Bladder microvascular endothelial cell (primary cell): ENCODE data around the gene CSRNP2. TPM values are rescaled to one million over a fixed set of nuclear protein-coding genes. Genes with fewer than 3 reads are reported as not detected.

Experiments
- total RNA-seq: library from RNA; depleted of rRNA; stranded (reverse); fragments of >200 nt; gene quantifications from 2 replicates; pipeline ENCODE4 v1.2.3, GENCODE V29; 2014

The CSRNP2 gene, protein sequence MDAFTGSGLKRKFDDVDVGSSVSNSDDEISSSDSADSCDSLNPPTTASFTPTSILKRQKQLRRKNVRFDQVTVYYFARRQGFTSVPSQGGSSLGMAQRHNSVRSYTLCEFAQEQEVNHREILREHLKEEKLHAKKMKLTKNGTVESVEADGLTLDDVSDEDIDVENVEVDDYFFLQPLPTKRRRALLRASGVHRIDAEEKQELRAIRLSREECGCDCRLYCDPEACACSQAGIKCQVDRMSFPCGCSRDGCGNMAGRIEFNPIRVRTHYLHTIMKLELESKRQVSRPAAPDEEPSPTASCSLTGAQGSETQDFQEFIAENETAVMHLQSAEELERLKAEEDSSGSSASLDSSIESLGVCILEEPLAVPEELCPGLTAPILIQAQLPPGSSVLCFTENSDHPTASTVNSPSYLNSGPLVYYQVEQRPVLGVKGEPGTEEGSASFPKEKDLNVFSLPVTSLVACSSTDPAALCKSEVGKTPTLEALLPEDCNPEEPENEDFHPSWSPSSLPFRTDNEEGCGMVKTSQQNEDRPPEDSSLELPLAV
- 11.0 and 33.4 TPM in 2 replicates for total RNA-seq

DNA sequence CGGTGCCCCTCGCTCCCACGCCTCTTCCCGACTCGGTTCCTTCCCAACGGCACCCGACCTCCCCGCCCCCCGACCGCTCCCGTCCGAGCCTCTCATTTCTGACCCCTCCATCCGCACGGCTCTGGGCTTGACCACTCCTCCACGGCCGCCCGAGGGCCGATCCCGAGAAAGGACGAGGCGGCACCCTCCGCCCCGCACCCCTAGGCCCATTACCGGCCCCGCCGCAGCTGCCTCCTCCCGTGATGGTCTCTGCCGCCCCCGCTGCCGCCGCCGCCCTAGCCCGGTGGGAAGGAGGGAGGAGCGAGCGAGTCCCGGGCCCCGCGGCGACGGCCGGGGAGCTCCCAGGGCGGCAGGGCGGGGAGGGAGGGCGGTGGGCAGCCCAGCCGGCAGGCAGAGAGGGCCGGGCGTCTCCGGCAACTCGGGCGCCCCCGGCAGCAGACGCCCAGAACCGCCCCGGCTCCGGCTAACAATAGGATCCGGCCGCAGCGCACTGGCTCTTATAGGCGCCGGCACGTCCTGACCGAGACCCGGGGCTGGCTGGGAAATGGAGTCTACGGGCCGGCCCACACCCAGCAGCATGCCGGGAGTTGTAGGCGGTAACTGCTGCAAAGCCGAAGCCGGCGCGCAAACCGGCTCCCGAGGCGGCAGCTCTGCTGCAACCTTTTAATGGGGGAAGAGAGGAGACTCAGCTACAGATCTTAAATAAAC lies at the start of gene CSRNP2:
CSRNP2 (minus strand) TSS at position 471 of the 708 bp plus-strand sequence. CDS start 7,035 bp downstream, outside the sequence.

DNA sequence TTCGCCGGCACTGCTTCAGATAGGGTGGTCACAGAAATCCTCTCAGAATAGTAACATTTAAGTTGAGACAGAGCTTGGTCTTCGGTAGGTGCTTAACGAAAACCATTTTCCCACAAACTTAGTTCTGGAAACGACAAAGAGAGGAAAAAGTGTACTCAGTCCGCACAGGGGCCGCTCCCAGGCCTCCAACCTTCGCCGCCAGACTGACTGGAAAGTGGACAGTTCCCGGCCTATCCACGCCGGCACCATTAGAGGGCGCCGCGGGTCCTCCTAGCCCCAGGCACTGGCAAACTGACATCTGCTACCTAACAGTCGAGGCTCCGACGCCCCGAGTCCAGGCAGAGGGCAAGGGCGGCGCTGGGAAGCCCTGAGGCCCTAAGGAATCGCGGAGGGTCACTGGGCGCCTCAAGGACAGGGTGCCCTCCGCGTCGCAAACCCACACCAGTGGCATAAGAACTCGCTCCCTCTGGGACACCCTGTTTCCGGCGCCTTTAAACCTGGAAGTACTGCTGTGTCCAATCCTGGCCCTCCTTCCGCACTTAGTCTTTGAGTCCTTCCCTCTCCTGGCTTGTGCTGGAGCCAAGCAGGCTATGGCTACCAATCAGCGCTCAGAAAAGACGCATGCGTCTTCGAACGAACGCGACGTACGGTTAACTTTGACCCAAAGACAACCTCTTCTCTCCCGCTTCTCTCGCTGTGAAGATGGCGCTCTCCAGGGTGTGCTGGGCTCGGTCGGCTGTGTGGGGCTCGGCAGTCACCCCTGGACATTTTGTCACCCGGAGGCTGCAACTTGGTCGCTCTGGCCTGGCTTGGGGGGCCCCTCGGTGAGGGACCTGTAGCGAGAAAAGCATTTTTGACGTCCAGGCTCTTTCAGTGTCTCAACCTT lies 35.5 kb downstream of the CSRNP2 start, which contains the start of gene LETMD1:
LETMD1 (plus strand) TSS at position 673 of the 886 bp plus-strand sequence; CDS start at position 703, 30 bp downstream.

DNA sequence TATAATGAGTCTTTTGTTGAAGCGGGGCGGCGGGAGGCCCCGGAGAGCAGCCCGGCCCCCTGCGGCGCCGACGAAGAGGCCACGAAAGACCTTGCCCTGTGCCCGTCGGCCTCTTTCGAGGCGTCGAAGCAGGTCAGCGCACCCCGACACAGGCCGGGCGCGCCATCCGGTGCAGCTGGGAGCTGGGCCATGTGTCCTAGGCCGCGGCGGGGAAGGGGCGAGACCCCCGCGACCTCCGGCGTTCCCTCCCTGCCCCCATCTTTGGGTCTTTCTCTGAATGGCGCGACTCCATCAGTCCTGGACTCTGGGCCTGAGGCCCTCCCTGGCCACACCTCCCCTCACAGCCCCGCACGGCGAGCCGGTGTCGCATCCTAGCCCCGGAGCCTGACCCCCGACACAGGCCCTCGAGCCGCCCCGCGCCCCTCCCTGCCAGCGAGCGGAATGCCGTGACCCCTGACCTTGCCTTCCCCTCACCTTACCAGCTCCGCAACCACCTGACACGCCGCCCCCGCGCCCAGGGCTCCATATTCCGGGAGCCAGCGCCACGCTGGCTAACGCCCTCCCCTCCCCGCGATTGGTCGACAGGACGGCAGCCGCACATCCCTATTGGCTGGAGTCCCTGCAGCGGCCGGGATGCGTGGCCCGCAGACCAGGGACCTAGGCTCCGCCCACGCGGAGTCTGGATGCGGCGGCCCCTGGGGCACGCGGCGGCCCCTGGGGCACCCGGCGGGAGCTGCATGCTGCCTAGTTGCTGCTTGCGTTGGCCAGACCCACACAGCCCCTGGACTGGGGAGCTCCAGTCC lies 57.4 kb downstream of the CSRNP2 start, which contains the start of gene SLC11A2:
SLC11A2 (minus strand) TSS at position 549 of the 803 bp plus-strand sequence. CDS start 15,656 bp downstream, outside the sequence.

Other genes with a start within 250 kb of the CSRNP2 start
- gene TMPRSS12, start 240.7 kb downstream of the CSRNP2 start, total RNA-seq, result not detected in 2 replicates
- not detected in 2 replicates for gene HIGD1C, start 131.1 kb downstream of the CSRNP2 start, total RNA-seq
- 26.9 and 51.0 TPM in 2 replicates for gene SLC11A2, start 57.2 kb downstream of the CSRNP2 start, total RNA-seq
- gene LETMD1, start 35.3 kb downstream of the CSRNP2 start, total RNA-seq, result 24.6 and 33.5 TPM in 2 replicates
- 5.3 and 15.0 TPM in 2 replicates for gene TFCP2, start 89.5 kb upstream of the CSRNP2 start, total RNA-seq
- 1.1 and 2.7 TPM in 2 replicates for gene POU6F1, start 134.5 kb upstream of the CSRNP2 start, total RNA-seq
- 48.6 and 73.3 TPM in 2 replicates for gene DAZAP2, start 155.2 kb upstream of the CSRNP2 start, total RNA-seq
- 8.3 and 12.3 TPM in 2 replicates for gene SMAGP, start 186.8 kb upstream of the CSRNP2 start, total RNA-seq
- gene BIN2, start 240.6 kb upstream of the CSRNP2 start, total RNA-seq, result not detected in 2 replicates